NCI-H2107 treated with DMSO at 0.1 percent for 48 hours (cell line): ENCODE measurements around the gene TMCC1.
"Not testable (repeated sequence)": the region's sequence is repeated elsewhere in the genome, so short reads cannot be mapped to it uniquely, and the experiment has no call there.

Source experiments
- DNase-seq: peaks from one replicate; lab custom pipeline; 2025; ENCODE audit not compliant: unreplicated experiment; lab: John Stamatoyannopoulos, UW

The TMCC1 gene

DNA sequence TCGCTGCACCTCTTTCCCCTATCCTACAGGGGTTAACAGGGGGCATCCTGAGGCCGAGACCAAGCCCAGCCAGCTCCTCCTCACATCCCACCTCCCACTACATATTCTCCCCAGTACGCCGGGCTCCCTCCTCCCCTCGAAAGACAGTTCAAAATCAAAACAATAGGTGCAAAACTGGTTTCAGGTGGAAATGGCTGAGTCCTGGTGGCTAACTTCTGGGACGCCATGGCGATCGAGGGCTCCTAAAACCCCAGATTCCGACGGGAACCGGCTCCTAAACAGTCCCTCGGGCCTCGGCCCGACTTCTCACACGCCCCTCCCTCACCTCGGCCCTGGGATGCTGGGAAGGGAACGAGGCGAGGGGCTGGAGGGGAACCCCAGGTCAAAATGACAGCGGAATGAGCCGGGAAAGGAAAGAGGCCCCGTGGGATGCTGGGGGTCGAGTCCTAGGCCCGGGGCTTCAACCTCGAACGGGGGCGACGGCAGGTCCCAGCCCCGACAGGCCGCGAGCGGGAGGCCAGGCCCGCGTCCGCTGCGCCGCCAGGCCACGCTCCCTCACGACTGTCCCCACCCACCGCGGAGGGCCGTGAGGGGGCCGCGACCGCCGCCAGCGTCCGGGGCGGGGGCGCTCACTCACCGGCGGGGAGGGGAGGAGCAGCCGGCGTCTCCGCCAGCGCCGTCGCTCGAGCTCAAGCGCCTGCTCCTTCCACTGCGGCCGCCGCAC is 492 bp downstream of the TMCC1 start:
- DNase-seq, result peak; percentile 29

DNA sequence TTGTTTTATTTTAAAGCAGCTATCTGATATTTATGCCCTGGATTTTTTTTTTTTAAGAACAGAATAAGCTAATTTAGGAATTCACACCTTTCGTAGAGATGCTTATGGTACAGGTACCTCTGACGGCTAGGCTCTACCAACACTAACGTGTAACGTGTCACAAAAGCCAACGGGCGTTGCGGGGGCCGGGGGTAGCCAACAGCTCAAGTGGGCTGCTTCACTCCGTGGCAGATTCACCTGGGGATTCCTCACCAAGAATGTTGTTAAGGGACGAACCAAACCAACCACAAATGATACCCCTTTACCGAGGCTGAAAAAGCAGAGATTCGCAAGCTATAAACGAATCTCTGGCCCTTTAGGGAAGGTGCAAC is 1.0 kb downstream of the TMCC1 start:
- DNase-seq, result peak; percentile 22

DNA sequence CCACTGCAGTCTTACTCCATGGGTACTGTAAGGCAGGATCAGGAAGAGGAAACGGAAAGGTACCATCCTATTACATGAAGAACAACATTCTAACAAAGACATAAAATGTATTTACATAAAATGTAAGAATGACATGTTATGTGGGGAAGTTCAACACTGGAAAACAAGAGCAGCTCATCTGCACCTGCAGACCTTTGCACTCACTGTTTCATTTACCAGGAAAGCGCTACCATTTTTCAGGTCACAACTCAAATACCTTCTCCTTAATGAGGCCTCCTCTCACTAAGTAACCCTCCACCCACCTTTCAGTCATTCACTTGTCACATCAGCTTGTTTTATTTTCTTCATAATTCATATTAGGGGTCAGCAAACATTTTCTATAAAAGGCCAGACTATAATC is 2.6 kb downstream of the TMCC1 start:
- no peak for DNase-seq

DNA sequence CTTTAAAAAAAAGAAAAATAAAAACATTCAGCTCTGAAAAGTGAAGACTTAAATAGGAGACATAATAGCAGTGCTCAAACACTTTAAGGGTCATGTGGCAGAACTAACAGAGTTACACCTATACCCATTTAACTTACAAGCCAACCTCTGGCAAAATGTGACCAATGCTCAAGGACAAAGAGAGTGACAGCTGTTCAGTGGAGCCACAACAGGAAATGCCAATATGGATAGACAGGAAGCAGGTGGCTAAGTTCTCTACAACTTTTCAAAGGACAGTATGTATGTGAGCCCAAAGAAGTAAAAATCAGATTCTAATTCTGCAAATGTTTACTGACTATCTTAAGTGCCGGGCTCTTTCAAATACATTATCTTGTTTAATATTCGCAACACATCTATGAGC is 3.4 kb downstream of the TMCC1 start:
- DNase-seq, result peak; percentile 35

DNA sequence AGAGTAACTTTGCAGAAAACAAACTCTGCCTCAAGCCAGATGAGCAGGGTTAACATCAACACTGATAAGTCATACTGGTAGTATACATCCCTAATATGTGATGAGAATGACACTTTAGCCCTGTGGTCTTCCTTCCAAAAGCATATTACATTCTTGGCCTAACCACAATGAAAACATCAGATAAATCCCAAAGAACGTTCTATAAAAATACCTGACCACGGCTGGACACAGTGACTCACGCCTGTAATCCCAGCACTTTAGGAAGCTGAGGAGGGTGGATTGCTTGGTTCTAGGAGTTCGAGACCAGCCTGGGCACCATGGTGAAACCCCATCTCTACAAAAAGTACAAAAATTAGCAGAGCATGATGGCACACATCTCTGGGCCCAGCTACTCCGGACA is 4.7 kb downstream of the TMCC1 start:
- no peak for DNase-seq

DNA sequence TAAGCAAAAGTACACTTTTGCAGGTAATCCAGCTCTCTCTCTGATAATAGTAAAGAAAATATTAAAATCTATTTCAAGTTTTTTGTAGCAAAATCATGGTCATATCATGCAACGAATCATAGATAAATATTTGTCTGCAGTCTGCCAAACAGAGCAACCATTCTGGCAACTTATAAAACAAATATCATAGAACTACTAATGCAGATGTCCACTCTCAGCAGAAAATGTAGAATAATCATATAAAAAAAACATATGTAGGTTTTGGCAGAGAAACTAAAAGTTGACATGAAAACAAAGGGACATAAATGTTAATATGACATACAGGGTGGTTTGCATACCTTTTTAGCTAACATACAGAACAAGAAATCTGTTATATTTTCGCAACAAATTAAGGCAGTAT is 12.2 kb downstream of the TMCC1 start:
- no peak for DNase-seq

DNA sequence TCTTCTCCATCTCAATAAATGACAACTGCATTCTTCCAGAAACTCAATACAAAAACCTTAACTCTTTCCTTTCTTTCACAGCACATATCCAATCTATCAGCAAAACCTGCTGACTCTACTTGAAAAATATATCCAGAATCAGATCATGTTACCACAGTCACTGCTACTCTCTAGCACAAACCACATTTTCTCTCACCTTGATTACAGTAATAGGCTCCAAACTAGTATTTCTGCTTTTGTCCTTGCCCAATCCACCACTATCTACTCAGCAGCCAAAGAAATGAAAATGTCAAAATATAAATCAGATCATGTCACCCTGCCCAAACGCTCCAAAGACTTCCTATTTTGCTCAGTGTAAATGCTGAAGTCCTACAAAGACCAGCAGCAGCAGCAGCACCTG is 15.2 kb downstream of the TMCC1 start:
- DNase-seq, result peak; percentile 19

DNA sequence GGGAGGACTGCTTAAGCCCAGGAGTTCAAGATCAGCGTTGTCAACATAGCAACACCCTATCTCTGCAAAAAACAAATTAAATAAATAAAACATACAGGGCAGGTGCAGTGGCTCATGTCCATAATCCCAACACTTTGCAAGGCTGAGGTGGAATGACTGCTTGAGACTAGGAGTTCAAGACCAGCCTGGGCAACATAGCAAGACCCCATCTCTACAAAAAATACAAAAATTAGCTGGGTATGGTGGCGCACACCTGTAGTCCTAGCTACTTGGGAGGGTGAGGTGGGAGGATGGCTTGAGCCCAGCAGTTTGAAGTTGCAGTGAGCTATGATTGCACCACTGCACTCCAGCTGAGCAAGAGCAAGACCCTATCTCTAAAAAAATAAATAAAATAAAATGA is 19.0 kb downstream of the TMCC1 start:
- DNase-seq, result not testable (repeated sequence)

DNA sequence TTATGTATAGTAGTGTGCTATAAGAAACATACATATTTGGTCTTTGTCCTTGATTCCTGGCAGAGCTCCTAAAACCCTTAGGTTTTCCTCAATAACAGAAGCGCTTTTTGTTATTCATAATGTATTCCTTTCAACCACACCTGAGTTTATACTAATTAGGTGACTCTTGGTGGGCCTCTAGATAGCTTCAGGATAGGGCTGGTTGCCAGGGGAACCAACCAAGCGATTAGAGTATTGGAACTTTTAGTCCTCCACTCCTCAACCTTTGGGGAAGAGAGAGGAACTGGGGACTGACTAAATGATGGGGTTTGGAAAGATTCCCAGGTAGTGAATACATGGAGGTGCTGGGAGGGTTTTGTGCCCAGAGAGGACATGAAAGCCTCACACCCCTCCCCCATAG is 24.6 kb downstream of the TMCC1 start:
- no peak for DNase-seq

DNA sequence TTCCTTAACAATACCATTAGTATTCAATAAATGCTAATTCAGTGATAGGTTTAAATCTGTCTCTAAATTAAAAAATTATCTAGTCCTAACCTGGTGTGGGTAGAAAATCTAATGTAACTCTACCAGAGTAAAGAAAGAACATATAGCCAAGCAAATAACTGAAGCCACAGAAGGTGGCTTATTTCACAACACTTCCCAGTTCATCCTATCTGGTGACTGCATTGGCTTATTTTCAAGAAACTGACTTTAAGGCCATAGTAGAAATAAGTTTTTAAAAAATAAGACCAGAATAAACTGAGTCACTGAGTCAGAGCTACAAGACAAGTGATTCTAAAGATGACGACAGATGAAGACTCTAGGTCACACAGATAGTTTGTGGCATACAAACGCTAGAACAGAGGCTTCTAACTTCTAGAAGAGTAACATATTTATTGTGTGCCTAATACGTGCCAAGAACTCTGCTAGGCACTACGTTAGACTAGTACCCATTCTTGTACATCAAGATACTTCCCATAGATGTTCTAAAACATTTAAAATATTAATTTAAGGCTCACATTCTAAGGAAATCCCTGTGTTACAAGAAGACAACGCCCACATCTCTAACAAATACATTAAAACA is 25.9 kb downstream of the TMCC1 start:
- DNase-seq, result no peak

DNA sequence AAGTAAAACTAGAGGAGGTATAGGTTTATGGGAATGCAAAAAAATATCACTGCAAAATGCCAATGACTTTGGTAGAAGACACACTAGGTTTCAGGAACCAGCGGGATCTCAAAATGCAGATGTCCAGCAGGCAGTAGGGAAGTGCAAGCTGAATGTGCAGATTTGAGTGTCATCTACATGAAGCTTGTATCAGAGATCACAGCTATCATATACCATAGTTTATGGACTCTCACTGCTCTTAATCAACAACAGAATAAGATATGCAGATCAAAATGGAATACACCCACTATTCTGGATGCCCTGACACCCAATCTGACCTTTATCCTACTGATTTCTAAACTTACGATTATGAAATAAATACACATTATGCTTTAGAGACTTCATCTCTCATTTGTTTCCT is 27.7 kb downstream of the TMCC1 start:
- DNase-seq, result no peak

DNA sequence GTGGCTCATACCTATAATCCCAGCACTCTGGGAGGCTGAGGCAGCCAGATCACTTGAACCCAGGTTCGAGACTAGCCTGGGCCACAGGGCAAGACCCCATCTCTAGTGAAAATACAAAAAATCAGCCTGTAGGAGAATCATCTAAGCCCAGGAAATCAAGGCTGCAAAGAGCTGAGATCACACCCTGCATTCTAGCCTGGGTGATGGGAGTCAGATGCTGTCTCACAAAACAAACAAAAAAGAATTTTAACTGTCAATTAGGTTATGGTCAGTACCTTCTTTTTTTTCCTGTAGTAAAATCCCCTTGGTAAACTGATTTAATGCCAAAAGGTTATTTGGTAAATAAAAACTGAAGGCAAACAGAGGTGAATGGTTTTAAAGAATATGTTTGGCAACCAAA is 29.0 kb downstream of the TMCC1 start:
- DNase-seq, result no peak

DNA sequence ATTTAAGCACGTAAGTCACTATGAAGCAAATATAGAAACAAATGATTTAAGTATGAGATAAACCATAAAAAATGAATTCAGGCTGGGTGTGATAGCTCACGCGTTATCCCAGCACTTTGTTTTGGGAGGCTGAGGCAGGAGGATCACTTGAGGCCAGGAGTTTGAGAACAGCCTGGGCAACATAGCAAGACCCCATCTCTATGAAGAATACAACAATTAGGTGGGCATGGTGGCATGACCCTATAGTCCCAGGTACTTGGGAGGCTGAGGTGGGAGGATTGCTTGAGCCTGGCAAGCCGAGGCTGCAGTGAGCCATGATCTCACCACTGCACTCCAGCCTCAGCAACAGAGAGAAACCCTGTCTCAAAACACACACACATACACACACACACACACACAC is 34.2 kb downstream of the TMCC1 start:
- no peak for DNase-seq

DNA sequence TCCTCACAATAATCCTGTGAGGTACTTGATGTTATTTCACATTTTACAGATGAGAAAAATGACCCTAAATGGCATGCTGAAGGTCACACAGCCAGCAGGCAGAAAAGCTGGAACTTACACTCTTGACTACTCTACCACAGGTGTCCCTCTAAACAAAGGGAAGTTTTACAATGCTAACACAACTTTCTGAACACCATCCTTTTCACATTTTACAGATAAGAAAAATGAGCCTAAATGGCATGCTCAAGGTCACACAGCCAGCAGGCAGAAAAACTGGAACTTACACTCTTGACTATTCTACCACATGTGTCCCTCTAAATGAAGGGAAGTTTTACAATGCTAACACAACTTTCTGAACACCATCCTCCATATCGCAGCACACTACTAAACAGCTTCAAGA is 35.6 kb downstream of the TMCC1 start:
- DNase-seq, result no peak

DNA sequence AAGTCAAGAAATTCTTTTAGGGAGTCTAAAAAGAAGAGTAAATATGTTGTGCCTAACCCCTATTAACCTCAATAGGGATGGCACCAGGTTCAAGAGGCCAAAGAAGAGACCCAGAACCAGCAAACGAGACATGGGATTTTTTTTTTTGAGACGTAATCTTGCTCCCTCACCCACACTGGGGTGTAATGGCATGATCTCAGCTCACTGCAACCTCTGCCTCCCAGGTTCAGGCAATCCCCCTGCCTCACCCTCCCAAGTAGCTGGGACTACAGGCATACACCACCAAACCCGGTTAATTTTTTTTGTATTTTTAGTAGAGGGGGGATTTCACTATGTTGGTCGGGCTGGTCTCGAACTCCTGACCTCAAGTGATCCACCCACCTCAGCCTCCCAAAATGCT is 36.7 kb downstream of the TMCC1 start:
- DNase-seq, result not testable (repeated sequence)

DNA sequence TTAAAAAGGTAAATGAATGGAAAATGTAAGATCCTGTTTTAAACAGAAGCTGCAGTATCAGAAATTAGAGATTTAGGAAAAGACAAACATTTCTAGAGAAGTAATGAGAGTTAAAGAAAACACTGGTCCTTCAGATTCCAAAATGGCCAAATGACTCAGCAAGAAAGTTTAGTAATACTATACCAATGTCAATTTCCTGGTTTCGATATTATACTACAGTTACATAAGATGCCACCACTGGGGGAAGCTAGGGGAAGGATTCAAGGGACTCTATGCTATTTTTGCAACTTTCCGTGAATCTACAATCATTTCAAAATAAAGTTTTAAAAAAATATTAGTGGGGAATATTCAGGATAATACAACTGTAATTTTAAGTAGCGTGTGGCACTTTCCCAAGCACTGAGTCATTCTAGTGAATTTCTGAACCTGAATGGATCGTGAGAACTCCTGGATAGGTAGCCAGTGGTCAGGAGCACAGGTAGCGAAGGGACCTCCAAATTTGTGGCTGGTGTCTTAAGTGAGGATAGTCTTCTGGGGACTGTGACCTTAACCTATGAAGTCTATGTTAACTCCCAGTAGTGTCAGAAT is 37.6 kb downstream of the TMCC1 start:
- no peak for DNase-seq

DNA sequence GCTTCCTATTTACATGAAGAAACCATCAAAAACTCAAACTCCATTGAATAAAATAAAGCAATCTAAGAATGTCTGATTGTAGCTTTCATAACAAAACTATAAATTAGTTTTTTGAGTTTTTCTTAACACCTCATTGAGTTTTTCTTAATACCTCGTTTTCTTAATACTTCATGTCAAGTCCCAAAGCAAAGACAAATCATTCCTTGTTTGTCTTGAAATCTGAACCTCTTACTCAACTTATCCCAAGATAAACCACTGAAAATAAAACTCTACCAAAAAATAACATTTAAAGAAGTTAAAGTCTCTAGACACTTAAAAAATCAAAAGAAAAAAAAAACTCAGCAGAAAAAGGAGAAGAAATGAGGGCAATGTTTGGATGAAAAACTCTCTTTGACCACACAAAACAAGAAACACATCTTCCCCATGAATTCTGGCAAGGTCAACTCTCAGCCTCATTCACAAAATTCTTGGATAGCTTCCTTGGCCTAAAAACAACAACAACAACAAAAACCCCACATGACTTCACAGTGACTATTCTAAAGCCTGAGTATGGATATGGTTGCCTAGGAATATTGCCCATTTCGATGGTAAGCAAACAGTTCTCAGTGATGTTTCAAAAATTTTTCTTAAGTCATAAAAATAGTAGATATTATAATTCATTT is 38.2 kb downstream of the TMCC1 start:
- no peak for DNase-seq

DNA sequence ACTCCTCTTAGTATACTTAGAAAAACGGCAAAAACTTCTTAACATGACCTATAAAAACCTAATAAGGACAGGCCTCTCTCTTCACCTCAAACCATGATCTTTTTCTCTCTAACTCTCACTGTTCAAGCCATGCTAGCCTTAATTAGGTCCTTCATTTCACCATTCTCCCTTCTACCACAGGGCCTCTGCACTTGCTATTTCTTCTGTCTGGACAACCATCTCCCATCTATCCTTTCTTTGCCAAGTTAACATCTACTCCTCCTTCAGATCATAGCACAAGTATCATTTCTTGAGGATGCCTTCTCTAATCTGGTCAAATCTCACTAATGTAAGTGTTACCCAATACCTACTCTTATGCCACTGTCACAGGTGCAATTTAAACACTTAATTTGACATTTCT is 39.1 kb downstream of the TMCC1 start:
- no peak for DNase-seq

DNA sequence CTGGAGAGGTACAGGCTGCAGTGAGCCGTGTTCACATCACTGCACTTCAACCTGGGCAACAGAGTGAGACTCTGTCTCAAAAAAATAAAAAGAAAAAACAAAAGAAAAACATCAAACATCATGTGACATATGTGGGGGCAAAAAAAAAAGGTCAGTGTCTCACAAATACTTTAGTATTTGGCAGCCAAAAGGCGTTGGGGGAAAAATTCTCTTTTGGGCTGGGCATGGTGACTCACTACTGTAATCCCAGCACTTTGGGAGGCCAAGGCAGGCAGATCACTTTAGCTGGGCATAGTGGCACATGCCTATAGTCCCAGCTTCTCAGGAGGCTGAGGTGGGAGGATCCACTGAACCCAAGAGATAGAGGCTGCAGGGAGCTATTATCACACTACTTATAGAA is 47.6 kb downstream of the TMCC1 start:
- DNase-seq, result no peak

DNA sequence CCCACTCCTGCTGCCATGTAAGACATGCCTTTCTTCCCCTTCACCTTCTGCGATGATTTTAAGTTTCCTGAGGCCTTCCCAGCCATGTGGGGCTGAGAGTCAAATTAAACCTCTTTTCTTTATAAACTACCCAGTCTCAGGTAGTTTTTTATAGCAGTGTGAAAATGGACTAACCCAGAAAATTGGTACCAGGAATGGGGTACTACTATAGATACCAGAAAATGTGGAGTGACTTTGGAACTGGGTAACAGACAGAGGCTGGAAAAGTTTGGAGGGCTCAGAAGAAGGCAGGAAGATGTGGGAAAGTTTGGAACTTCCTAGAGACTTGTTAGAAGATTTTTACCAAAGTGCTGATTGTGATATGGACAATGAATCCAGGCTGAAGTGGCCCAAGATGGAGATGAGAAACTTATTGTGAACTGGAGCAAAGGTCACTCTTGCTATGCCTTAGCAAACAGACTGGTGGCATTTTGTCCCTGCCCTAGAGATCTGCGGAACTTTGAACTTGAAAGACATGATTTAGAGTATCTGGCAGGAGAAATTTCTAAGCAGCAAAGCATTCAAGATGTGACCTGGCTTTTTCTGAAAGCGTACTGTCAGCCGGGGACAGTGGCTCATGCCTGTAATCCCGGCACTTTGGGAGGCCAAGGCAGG is 52.7 kb downstream of the TMCC1 start:
- DNase-seq, result no peak

DNA sequence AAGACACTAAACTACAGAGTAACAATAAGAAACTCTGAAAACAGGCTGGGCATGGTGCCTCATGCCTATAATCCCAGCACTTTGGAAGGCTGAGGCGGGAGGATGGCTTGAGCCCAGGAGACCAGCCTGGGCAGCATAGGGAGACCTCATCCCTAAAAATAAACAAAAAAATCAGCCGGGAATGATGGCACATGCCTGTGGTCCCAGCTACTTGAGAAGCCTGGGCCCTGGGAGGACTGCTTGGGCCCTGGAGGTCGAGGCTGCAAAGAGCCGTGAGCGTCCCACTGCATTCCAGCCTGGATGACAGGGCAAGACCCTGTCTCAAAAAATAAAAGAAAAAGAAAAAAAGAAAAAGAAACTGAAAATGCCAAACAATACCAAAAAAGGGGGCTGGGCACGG is 55.4 kb downstream of the TMCC1 start:
- DNase-seq, result no peak
